Ovary (tissue), 3 donors: Measurements from ENCODE around the gene ANXA8L1.
"Not testable (repeated sequence)": the region's sequence is repeated elsewhere in the genome, so short reads cannot be mapped to it uniquely, and the experiment has no call there.

Experiments used
- CTCF ChIP-seq, 3 donors: fragments of 450-650 bp in 2 of 3; fragments of 200-600 bp in 1 of 3; IDR thresholded peaks; one replicate each; pipeline versions ENCODE4 v1.5.1 to v1.8.0; 2016 to 2022; ENCODE audit warnings: antibody characterized with exemption in 3 of 3, mild to moderate bottlenecking in 1 of 3
- EP300 ChIP-seq: sonication (generic); formaldehyde crosslinking; IDR thresholded peaks from one replicate; pipeline ENCODE4 v1.6.1; 2017; ENCODE audit warnings: antibody characterized with exemption
- POLR2A ChIP-seq: fragments of 450-650 bp; IDR thresholded peaks from one replicate; pipeline ENCODE4 v1.6.1; 2017; ENCODE audit warnings: antibody characterized with exemption, mild to moderate bottlenecking, moderate library complexity
- donor health status: DM: no; HTN: no; CAD: no.

GRCh38 chr10:46411123-46411522 lies 35.5 kb downstream of the ANXA8L1 start:
- not testable (repeated sequence) for TF ChIP-seq CTCF (IDR thresholded peaks at IDR 0.05); POLR2A; EP300
